GM19023 (cell line): ENCODE measurements around the gene FJX1.
"Not testable (repeated sequence)": the region's sequence is repeated elsewhere in the genome, so short reads cannot be mapped to it uniquely, and the experiment has no call there.

ENCODE experiments used
- ATAC-seq: cut with Tn5 transposase; IDR thresholded peaks from one replicate; pipeline ENCODE4 v1.9.1; 2021; ENCODE audit warnings: mild to moderate bottlenecking, moderate library complexity; ENCODE audit not compliant: unreplicated experiment

FJX1 gene

GRCh38 chr11:35629914-35630313 lies 11.7 kb downstream of the FJX1 start:
- ATAC-seq = no peak

GRCh38 chr11:35631891-35632290 lies 13.6 kb downstream of the FJX1 start:
- no peak for ATAC-seq

- no peak for ATAC-seq
Observed at GRCh38 chr11:35632301-35632700, 14.0 kb downstream of the FJX1 start.

- no peak for ATAC-seq
Observed at GRCh38 chr11:35633827-35634423, 15.7 kb downstream of the FJX1 start.

GRCh38 chr11:35635933-35636332 lies 17.7 kb downstream of the FJX1 start:
- ATAC-seq = no peak

GRCh38 chr11:35639591-35640179 lies 21.4 kb downstream of the FJX1 start:
- ATAC-seq = no peak

- ATAC-seq = no peak
Observed at GRCh38 chr11:35641171-35641897, 23.1 kb downstream of the FJX1 start.

GRCh38 chr11:35641964-35642363 lies 23.7 kb downstream of the FJX1 start:
- ATAC-seq = no peak

GRCh38 chr11:35647421-35648093 lies 29.3 kb downstream of the FJX1 start:
- no peak for ATAC-seq

- ATAC-seq = no peak
Observed at GRCh38 chr11:35650006-35650405, 31.7 kb downstream of the FJX1 start.

- no peak for ATAC-seq
Observed at GRCh38 chr11:35650467-35650866, 32.2 kb downstream of the FJX1 start.

GRCh38 chr11:35651263-35651662 lies 33.0 kb downstream of the FJX1 start:
- ATAC-seq = no peak

- ATAC-seq = not testable (repeated sequence)
Observed at GRCh38 chr11:35652786-35653185, 34.5 kb downstream of the FJX1 start.

- ATAC-seq = no peak
Observed at GRCh38 chr11:35654711-35655110, 36.5 kb downstream of the FJX1 start.

GRCh38 chr11:35655254-35655653 lies 37.0 kb downstream of the FJX1 start:
- no peak for ATAC-seq

GRCh38 chr11:35655856-35656255 lies 37.6 kb downstream of the FJX1 start:
- no peak for ATAC-seq

- ATAC-seq = no peak
Observed at GRCh38 chr11:35658020-35658948, 40.0 kb downstream of the FJX1 start.

- ATAC-seq = no peak
Observed at GRCh38 chr11:35661534-35661933, 43.3 kb downstream of the FJX1 start.

- peak; percentile 43 for ATAC-seq
Observed at GRCh38 chr11:35662061-35662648, 43.9 kb downstream of the FJX1 start.

- peak; percentile 97 for ATAC-seq
Observed at GRCh38 chr11:35662649-35663407, 44.6 kb downstream of the FJX1 start, which contains the start of gene TRIM44. Gene TRIM44 (plus strand): TSS chr11:35662775. CDS start chr11:35663112, 337 bp downstream.
